Measurements from ENCODE around the gene COMMD1. TPM values are rescaled to one million over a fixed set of nuclear protein-coding genes. Genes with fewer than 3 reads are reported as not detected.

Gene COMMD1
- polyA plus RNA-seq, 2 of the 4 experiments (the other 2 are of a cell fraction), result 54.1 to 57.3 TPM

GRCh38 chr2:61970807-61971556 lies 65.5 kb downstream of the COMMD1 start:
- no peak overlapping the region for H3K4me3 ChIP-seq

GRCh38 chr2:61978522-61978921 lies 73.0 kb downstream of the COMMD1 start:
- TF ChIP-seq NPAS2 (CRISPR knock-in tag; IDR thresholded peaks at IDR 0.05; ENCODE audit: borderline replicate concordance) (no peak), CBX2 (IDR thresholded peaks at IDR 0.05; ENCODE audit: borderline replicate concordance, low read depth) (no peak), HEYL (CRISPR knock-in tag; IDR thresholded peaks at IDR 0.05) (no peak), NR3C1 (IDR thresholded peaks at IDR 0.05) (no peak), POLR2AphosphoS2 (conservative IDR thresholded peaks at IDR 0.05; ENCODE audit: low read length) (no peak), MAFK (IDR thresholded peaks at IDR 0.05; ENCODE audit: partially characterized antibody) (no peak), ELK1 (IDR thresholded peaks at IDR 0.05; ENCODE audit: low read depth, low read length) (no peak), MAX (IDR thresholded peaks at IDR 0.05) (no peak), CBX8 (IDR thresholded peaks at IDR 0.05) (no peak), HES2 (IDR thresholded peaks at IDR 0.05) (no peak), ZNF302 (CRISPR knock-in tag; IDR thresholded peaks at IDR 0.05) (no peak), FOXS1 (CRISPR knock-in tag; IDR thresholded peaks at IDR 0.05) (no peak), PBX3 (IDR thresholded peaks at IDR 0.05) (no peak), EP300 (IDR thresholded peaks at IDR 0.05) (no peak), HOXB13 (CRISPR knock-in tag; IDR thresholded peaks at IDR 0.05; ENCODE audit: low read depth) (no peak), EHF (CRISPR knock-in tag; IDR thresholded peaks at IDR 0.05) (no peak), BCL3 (IDR thresholded peaks at IDR 0.05) (no peak)
- CTCF ChIA-PET, result interaction anchor here (0.6 to 1.9 kb wide), 5 partner anchors 9 to 437 kb away, joined by 3 to 5 read pairs (median 3); no protein-coding TSS in a partner anchor
- no peak overlapping the region for H3K4me3 ChIP-seq
- H3K4me2 ChIP-seq, result no peak overlapping the region
- DNase-seq (ENCODE audit: low read depth in 1 of 2, low spot score in 1 of 2), result no peak
- POLR2A ChIA-PET, result interaction anchor here (0.6 kb wide), 1 partner anchor 14 kb away, joined by 3 read pairs; no protein-coding TSS in a partner anchor
- H3K27ac ChIP-seq, result no peak overlapping the region
- no peaks in the 10 kb centered on the region for H3K9me3 ChIP-seq
- no peak for FAIRE-seq
- H3K4me1 ChIP-seq, result no peaks in the 10 kb centered on the region
- ATAC-seq, result no peak

More at GRCh38 chr2:61970807-61971556, 65.5 kb downstream of the COMMD1 start:
- TF ChIP-seq CHD2 (IDR thresholded peaks at IDR 0.05; ENCODE audit: low read length, partially characterized antibody), result no peak
- TF ChIP-seq HOXB13 (CRISPR knock-in tag; IDR thresholded peaks at IDR 0.05; ENCODE audit: low read depth), result no peak
- TF ChIP-seq HES2 (IDR thresholded peaks at IDR 0.05), result no peak
- ChIA-PET POLR2A (no interaction called here), CTCF (no interaction called here)
- FAIRE-seq (no peak), DNase-seq (ENCODE audit: low read depth in 1 of 2, low spot score in 1 of 2) (no peak), ATAC-seq (peak in 1 of 2 experiments; percentile 60; a peak in 1 of 6 replicates)
- Histone ChIP-seq H3K27ac (no peak overlapping the region), H3K4me2 (no peak overlapping the region), H3K4me1 (no peaks in the 10 kb centered on the region), H3K9me3 (no peaks in the 10 kb centered on the region)
- 88% methylated on average over 14 of the region's 14 CpGs for WGBS (ENCODE audit: missing lambda C conversion rate)

GRCh38 chr2:61980758-61981157 lies 75.3 kb downstream of the COMMD1 start:
- WGBS (ENCODE audit: missing lambda C conversion rate), result 86% methylated on average over 1 of the region's 1 CpG
- Histone ChIP-seq H3K4me2 (no peak overlapping the region), H3K4me1 (no peaks in the 10 kb centered on the region), H3K9me3 (no peaks in the 10 kb centered on the region), H3K27ac (no peak overlapping the region), H3K4me3 (no peak overlapping the region)
- ChIA-PET POLR2A (no interaction called here), CTCF (no interaction called here)
- ATAC-seq, result no peak
- TF ChIP-seq ATOH8 (CRISPR knock-in tag; IDR thresholded peaks at IDR 0.05; ENCODE audit: low read depth), result no peak
- TF ChIP-seq HMGXB4 (CRISPR knock-in tag; IDR thresholded peaks at IDR 0.05; ENCODE audit: borderline replicate concordance), result no peak
- no peak for TF ChIP-seq HDAC2 (IDR thresholded peaks at IDR 0.05)
- TF ChIP-seq MAFK (IDR thresholded peaks at IDR 0.05; ENCODE audit: partially characterized antibody), result peak; percentile 47
- TF ChIP-seq PHF8 (IDR thresholded peaks at IDR 0.05; ENCODE audit: borderline replicate concordance, low read depth), result no peak
- DNase-seq (ENCODE audit: low read depth in 1 of 2, low spot score in 1 of 2), result no peak
- FAIRE-seq, result no peak
